HG03342 (cell line): Measurements from ENCODE around the gene INPP5B.
"Not testable (repeated sequence)": the region's sequence is repeated elsewhere in the genome, so short reads cannot be mapped to it uniquely, and the experiment has no call there.

Source experiments
- ATAC-seq: cut with Tn5 transposase; IDR thresholded peaks from one replicate; pipeline ENCODE4 v1.9.1; 2021; ENCODE audit warnings: mild to moderate bottlenecking, moderate library complexity; ENCODE audit not compliant: unreplicated experiment

The INPP5B gene

DNA sequence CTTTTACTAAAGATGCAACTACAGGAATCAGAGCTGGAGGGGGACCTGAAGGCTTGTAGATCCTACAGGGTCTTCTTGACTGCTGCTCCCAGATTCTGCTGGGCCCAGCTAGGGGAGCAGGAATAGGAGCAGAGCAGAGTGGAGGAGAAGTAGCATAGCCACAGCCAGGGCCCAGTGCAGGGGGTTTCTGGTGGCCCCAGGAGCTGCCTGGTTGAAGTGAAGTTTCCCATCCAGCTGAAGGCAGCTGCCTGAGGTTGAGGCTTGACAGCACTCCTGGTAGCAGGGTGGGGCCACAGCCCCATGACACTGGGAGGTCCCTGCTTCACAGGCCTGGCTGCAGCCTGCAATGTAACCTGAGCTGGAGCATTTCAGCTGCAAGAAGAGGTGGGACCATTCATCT lies 2.0 kb upstream of the INPP5B start:
- no peak for ATAC-seq

DNA sequence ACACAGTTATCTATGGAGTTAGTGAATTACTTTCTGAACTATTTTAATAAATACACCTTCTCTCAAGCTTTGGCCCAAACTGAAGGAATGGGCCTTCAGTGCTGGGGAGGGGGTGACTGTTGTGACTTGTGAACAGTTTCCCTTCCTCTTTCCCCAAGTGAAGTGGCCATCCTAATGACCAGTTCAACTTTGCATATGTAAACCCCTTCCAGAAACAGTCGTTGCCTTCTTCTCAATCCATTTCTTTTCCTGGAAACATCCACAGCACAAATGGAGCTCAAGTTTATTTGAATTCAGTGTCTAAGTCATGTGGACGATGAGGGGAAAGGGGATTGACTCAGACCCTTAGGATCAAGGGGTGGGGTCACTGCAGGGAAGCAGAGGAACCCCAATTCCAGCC lies 1.3 kb upstream of the INPP5B start:
- no peak for ATAC-seq

DNA sequence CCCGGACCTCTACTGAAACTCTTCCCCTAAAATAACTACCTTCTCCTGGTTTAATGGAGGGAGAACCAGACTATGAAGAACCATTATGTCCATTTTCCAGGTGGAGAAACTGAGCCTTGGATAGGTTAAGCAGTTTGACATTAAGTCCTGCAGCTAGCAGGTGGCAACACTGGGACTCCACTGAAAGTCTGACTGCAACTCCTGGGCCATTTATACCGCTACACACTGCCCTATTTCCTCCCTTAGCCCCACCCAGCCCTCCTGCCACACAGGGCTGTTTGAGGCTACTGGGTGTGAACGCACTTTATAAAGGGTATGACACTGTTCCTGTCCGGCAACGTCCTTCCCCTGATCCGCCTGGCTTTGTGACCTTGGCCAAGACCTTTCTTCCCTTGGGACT lies 511 bp upstream of the INPP5B start:
- ATAC-seq = no peak

DNA sequence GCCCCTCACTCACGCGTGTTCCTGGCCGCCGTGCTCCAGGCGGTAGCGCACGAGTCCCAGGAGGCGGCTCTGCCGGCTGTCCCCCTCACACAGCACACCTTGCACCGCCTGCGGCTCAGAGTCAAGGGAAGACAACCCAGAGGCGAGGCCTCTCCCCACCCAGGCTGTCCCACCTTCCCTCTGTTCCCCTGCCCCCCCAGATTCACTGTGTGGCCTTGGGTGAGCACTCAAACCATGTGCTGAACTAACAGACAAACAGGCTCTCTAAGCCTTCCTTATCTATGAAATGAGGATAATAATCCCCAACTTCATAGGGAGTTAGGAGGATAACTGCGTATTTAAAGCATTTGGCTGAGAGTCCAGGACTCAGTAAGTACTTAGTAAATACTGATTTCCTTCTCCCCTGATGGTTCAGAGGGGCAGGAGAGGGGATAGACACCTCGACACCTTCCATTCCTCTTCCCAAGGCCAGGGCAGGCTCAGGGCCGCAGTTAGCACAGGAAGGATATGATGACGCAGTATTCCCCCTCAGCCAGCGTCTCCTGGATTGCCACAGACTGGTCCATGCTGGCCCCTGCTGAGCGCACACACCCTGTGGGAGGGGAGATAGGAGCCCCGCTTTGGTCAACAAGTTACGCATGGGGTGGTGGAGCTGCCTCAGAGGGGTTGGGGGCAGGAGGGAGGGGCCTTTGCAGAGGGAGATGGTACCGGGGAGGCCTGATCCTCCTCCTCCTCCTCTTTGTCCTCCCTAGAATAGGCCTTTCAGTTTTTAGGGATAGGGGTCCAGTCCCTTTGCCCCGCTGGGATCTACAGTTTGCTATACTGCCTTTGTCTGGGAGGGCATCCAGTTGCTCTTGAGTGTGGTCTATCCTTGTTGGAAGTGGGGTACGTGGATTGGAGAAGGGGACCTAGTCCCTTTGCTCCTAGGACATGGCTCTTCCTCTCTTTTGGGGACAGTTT lies 830 bp downstream of the INPP5B start:
- no peak for ATAC-seq

DNA sequence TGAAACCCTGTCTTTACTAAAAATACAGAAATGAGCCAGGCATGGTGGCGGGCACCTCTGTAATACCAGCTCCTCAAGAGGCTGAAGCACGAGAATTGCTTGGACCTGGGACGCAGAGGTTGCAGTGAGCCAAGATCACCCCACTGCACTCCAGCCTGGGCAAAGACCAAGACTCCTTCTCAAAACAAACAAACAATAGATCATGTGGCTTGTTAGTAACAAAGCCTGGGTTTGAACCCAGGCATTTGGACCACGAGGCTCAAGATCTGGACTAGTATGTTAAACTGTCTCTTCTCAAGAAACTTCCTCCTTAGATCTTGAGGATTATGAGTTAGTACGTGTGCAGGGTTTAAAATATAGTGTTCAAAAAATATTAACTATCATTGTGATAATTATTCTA lies 1.6 kb downstream of the INPP5B start:
- ATAC-seq = no peak

DNA sequence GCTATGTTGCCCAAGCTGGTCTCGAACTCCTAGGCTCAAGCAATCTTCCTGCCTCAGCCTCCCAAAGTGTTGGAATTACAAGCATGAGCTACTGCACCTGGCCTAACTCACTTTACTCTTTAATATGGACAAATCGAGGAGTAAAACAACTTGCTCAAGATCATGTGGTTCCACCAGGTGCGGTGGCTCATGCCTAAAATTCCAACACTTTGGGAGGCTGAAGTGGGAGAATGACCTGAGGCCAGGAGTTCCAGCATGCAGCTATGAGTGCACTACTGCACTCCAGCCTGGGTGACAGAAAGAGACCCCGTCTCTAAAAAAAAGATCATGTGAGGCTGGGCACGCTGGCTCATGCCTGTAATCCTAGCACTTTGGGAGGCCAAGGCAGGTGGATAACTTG lies 2.0 kb downstream of the INPP5B start:
- no peak for ATAC-seq

DNA sequence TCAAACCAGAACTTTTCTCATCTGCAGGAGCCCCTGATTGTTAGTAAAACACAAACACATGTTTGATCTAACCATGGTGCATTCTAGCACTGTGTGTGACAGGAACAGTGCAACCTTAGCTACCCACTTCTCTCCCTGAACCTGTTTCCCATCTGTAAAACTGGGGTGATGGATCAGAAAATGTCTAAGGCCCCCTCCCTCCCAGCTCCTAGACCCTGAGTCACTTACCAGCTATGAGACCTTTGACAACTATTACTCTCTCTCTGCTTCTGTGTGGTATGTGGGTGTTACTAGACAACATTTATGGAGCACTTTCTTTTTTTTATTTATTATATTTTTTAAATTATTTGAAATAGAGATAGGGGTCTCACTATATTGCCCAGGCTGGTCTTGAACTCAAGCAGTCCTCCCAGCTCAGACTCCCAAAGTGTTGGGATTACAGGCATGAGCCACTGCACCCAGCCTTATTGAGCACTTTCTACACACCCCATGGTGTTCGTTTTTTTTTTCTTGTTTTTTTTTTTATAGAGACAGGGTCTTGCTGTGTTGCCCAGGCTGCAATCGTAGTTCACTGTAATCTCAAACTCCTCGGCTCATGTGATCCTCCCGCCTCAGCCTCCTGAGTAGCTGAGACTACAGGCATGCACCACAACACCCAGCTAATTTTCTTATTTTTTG lies 2.6 kb downstream of the INPP5B start:
- no peak for ATAC-seq

DNA sequence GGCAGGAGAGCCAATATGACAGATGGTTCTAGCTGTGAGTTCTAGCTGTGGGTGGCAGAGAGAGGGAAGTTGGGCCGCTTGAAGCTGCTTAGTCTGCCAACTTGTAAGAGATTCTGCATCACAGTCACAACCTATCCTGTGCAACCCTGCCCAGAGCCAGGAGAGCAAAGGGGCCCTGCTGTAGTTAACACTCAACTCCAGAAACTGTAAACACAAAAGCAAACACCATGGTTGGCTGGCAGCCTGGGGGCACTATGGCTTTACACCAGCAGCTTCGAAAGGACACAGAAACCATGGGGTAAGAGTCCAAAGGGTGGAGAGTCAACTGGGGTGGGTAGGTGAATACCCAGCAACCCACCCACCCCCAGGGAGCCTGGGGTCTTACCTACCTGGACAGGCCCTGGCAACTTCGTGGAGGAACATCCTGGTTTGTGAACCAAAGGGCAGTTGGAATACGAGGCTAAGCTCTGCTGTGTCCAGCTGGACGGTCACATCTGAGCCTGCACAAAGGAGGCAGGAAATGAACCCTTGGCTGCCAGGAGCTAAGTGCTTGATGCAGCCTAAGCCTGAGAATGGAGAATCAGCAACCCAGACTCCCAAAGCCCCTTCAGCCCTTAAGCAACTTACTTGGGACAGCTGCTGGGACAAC lies 6.4 kb downstream of the INPP5B start:
- no peak for ATAC-seq

DNA sequence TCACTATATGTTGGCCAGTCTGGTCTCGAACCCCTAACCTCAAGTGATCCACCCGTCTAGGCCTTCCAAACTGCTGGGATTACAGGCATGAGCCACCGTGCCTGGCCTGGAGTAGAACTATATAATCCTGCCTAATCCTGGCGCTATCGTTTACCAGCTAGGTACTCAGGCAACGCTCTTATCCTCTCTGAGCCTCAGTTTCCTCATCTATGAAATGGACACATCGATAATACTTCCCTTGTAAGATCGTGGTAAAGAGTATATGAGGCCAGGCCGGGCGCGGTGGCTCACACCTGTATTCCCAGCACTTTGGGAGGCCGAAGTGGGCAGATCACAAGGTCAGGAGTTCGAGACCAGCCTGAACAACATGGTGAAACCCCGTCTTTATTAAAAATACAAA lies 10.1 kb downstream of the INPP5B start:
- ATAC-seq = not testable (repeated sequence)

DNA sequence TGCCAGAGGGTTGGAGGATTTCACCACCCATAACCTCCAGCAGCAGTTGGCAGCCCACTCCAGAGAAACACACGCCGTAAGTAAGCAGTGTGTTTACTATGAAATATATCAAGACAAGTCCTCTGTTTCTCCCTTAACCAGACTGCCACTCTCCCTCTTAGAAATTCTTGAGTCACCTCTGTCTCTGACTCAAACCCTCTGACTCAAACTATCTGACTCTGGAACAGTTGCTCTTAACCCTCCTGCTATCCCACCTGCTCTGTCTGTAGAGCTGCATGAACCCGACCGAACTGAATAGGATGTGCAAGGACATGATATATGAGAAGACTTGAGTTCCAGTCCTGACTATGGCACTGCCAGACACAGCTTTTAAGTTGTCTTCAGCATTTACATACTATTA lies 14.1 kb downstream of the INPP5B start:
- ATAC-seq = no peak

DNA sequence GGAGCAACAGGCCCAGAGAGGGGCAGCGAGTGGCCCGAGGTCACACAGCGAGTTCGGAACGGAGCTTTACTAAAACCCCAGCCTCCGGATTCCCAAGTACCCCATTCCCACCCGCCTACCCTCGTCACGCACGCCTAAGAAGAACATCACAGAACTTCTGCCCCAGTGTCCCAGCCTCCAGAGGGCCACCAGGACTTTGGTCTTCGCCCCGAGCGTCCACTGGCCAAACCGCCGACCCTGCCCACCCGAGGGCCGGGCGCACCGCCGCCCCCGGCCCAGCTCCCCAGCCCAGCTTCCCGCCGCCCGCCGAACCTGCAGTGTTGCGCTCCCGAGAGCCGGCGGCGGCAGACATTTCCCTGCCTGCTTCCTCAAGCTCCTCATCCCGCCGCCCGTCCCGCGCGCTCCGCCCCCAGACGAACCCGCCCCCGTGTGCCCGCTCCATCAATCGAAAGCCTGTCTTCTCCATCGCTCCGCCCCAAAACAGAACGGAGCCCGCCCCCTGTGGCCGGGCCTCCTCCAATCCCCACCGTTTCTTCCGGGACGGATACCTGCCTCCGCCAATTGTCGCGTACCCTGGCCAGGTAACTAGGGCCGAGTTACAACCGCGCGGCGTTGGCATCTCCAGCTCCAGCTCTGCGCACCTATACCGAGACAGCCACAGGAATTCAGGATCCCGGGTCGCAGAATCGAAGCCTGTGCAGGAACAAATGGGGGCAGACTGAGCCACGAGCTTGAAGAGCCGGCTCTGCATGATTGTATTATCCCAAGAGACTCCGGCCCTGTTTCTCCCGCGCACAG lies 15.3 kb downstream of the INPP5B start:
- ATAC-seq = peak; percentile 93

DNA sequence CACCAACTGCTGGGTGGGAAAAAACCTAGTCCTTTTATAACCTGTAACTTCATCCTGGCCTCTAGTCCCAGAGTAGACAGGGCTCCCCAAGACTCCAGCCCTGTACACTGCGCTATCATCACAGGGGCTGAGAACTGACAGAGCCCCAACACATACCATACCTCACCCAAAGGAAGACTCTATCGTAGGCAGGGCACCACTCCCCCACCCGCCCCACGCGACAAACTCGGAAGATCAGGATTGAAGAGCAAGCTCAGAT lies 15.8 kb downstream of the INPP5B start:
- no peak for ATAC-seq

DNA sequence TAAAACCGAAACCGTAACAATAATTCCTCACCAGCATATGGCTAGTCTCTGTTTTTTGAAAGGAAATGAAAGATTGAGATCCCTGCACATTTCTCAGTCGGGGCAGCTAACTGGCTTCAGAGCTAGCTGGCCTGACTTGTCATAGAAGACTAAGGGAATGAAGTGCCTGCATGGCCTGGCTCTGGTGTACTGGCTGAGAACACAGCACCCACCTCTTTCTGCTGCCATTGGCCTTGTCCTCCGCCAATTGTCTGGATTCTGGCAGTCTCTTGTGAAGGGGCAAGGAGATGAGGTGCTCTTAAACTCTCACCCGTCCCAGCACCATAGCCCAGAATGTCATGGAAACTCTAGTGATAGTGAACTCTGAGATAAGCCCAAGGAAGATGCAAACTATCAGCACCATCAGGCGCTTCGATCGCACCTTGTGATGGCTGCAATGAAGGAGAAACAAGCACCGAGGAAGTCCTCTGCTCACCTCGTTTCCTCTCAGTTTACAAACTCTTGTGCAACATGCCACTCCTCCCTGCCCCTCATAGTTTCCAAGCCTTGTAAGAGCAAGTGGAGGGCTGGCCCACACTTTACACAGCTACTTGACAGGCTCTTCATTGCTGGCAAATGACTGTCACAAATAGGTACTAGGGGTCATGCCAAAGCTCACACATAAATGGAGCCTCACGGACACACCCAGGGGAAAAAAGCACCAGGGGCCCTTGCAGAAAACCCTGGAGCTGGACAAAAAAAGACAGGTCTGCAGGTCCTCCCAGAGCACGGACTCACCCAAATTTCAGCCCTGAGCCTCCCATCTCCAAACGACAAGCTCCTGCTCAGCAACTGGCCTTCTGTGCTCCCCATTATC lies 16.4 kb downstream of the INPP5B start:
- ATAC-seq = no peak

DNA sequence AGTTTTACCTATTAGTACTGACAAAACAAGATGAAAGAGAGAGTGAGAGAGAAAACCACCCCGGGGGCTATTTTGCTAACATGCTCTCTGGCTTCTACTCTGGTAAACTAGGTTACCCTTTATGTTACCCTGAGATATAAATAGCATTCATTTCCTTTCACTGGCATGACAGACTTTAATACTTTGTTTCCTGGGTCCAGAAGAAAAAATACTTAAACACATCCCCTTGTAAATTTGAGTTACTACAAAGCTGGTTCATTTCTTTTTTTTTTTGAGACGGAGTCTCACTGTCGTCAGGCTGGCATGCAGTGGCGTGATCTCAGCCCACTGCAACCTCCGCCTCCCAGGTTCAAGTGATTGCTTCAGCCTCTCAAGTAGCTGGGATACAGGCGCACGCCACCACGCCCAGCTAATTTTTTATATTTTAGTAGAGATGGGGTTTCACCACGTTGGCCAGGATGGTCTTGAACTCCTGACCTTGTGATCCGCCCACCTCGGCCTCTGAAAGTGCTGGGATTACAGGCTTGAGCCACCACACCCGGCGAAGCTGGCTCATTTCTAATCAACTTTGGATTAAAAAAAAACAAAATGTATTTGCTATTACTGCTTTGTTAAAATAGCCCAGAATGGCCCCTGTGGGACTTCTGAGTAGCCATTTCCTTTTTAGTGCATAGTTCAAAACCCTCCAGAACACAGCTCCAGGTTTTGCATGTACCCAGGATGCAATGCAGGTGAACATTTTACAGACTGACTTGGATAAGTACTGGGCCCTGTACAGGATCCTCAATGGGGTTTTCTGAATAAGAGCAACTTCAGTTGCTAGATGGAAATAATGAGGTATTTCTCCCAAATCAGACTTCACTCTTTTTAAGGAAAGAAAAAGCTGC lies 20.6 kb downstream of the INPP5B start:
- ATAC-seq = no peak

DNA sequence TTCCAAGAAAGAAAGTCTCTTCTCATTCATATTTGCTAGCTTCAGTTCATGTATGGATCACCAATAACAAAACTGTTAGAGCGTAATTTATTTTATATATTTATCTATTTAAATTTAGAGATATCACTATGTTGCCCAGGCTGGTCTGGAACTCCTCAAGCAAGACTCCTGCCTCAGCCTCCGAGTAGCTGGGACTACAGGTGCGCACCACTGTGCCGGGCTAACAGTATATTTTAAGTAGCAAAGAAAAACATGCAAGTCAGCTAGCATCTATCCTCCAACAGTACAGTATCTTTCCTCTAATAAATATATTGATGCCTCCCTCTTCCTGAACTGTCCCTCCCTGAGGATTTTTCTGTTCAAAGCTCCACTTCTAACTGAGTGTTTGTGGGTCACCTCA lies 21.5 kb downstream of the INPP5B start:
- no peak for ATAC-seq

DNA sequence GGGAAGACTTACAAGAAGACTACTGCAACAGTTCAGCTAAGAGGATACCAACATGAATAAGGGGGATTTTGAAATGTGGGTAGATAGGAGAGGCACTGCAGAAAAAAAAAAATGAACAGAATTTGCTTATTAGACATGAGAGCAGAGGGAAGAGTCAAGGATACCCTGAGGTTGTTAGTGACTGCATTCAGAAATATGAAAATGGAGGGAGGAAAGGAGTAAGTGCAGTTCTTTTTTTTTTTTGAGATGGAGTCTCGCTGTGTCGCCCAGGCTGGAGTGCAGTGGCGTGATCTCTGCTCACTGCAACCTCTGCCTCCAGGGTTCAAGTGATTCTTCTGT lies 23.3 kb downstream of the INPP5B start:
- ATAC-seq = no peak

DNA sequence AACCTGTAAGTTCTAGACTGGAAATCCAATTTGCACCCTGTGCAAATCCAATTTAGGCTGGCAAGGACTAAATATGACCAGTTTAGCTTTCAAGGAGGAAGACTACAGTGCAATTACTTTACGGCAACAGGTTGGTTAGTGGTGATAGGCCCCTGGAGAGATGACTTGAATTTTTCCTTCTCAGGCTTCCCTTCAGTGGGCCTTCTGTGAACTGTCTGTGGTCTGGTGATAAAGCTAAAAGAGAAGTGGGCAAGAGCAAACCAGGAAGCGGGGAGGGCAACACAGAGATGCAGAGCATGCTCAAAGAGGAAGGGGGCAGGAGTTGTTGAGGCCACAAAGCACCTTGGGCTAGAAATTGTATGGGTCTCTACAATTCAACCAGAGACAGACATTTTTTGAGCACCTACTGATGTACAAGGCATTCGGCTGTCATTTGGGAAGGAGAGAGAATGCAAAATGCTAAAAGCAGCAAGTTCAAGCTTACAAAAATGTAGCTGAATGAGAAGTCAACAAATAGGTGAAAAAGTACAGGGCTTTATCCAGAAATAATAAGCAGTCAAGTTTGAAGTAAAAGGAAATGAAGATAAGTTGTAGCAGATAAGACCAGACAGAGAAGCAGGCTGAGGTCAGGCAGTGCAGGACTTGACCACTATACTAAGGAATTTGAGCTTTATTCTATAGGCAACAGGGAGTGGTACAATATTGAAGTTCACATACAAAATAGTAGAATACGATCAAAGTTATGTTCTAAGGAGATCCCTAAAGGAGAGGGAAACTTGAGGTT lies 23.9 kb downstream of the INPP5B start:
- peak; percentile 71 for ATAC-seq

DNA sequence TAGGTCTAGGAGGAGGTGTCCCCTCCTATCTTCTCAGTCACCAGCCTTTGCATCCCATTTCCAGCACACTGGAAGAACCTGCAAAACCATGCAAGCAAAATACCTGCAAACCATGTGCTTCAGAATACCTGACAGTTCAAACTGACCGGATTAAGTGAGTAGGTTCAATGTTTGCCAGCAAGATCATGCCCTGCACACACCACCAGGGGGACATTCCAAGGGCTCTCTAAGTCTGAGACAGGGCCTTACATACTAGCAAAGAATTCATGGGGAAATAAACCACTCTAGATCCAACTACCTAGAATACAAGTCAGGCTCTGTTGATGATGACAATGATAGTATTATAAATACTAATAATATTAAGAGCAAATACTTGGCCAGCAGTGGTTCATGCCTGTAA lies 27.6 kb downstream of the INPP5B start:
- no peak for ATAC-seq
